H1 (cell line): ENCODE data around the gene SSH2. TPM values are rescaled to one million over a fixed set of nuclear protein-coding genes. Genes with fewer than 3 reads are reported as not detected.

Experiments
- POLR2AphosphoS5 ChIP-seq: IDR thresholded peaks from 2 replicates; pipeline ENCODE4 v1.6.1; 2011; ENCODE audit warnings: low read depth, low read length
- RAD21 ChIP-seq, 2 experiments: IDR thresholded peaks in 1 of 2; conservative IDR thresholded peaks in 1 of 2; 2 replicates each; pipeline ENCODE4 v1.6.1; 2011; ENCODE audit warnings: low read depth in 2 of 2, low read length in 2 of 2, improper control_type of control experiment in 1 of 2, inconsistent platforms in 1 of 2, mild to moderate bottlenecking in 1 of 2, moderate library complexity in 1 of 2
- RFX5 ChIP-seq: IDR thresholded peaks from 2 replicates; pipeline ENCODE4 v1.6.1; 2011; ENCODE audit warnings: low read depth, low read length, improper control_type of control experiment, borderline replicate concordance
- ZNF274 ChIP-seq: IDR thresholded peaks from 2 replicates; pipeline ENCODE4 v1.7.0; 2012; ENCODE audit warnings: low read length, borderline replicate concordance; ENCODE audit errors: extremely low read depth
- polyA plus RNA-seq, 7 experiments: library from polyadenylated mRNA; depleted of rRNA in 3 of 7; stranded (reverse) in 5 of 7; unstranded in 2 of 7; fragments of >200 nt in 5 of 7; fragments of 200-250 nt in 2 of 7; gene quantifications; 1 replicate in 5 of 7; 2 replicates in 1 of 7; 4 replicates in 1 of 7; pipeline versions ENCODE4 v1.2.1 to v1.2.3, GENCODE V29; 2011 to 2013; ENCODE audit warnings: missing spikeins in 2 of 7, mixed read lengths in 2 of 7
- total RNA-seq: library from RNA; stranded (reverse); fragmentation: NEBNext Ultra II Directional; extraction: Animal tissue kit (Norgen Biotek cat#: 25700); gene quantifications from 2 replicates; pipeline ENCODE4 v1.2.1, GENCODE V29; 2021
- TF ChIP-seq, protein P1 (sequence below): IDR thresholded peaks from 2 replicates; pipeline ENCODE4 v1.6.1; 2011; ENCODE audit warnings: low read depth, mild to moderate bottlenecking, low read length; ENCODE audit not compliant: insufficient read depth
- TF ChIP-seq, protein P2 (sequence below): IDR thresholded peaks from 2 replicates; pipeline ENCODE4 v1.6.1; 2012; ENCODE audit warnings: low read length, inconsistent platforms

SSH2 gene
- total and polyA plus RNA-seq, 2 of the 8 experiments (the other 6 are each of a cell fraction or from before 2014, with no cell fraction given): 5.2 to 15.9 TPM

DNA sequence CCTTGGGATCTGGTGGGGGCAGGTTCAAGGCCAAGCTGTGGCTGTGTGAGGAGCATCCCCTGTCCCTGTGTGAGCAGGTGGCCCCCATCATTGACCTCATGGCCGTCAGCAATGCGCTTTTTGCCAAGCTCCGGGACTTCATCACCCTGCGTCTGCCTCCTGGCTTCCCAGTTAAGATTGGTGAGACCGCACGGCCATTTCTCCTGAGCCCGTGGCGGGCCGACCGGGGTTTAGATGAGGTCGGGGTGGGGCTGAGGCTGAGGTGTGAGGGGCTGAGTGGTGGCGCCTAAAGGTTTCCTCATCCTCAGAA lies 318.0 kb downstream of the SSH2 start (continued):
- TF ChIP-seq RFX5 (no peak), RAD21 (IDR thresholded peaks at IDR 0.05 in 1 of 2, conservative IDR thresholded peaks at IDR 0.05 in 1 of 2; ENCODE audit: low read depth in 2 of 2, low read length in 2 of 2) (no peak), ZNF274 (no peak), POLR2AphosphoS5 (no peak)
- TF ChIP-seq, protein P1, sequence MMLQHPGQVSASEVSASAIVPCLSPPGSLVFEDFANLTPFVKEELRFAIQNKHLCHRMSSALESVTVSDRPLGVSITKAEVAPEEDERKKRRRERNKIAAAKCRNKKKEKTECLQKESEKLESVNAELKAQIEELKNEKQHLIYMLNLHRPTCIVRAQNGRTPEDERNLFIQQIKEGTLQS: no peak
- TF ChIP-seq, protein P2, sequence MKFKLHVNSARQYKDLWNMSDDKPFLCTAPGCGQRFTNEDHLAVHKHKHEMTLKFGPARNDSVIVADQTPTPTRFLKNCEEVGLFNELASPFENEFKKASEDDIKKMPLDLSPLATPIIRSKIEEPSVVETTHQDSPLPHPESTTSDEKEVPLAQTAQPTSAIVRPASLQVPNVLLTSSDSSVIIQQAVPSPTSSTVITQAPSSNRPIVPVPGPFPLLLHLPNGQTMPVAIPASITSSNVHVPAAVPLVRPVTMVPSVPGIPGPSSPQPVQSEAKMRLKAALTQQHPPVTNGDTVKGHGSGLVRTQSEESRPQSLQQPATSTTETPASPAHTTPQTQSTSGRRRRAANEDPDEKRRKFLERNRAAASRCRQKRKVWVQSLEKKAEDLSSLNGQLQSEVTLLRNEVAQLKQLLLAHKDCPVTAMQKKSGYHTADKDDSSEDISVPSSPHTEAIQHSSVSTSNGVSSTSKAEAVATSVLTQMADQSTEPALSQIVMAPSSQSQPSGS: no peak
